ENCODE results near the gene ARHGAP6.

- TF ChIP-seq, protein P1, sequence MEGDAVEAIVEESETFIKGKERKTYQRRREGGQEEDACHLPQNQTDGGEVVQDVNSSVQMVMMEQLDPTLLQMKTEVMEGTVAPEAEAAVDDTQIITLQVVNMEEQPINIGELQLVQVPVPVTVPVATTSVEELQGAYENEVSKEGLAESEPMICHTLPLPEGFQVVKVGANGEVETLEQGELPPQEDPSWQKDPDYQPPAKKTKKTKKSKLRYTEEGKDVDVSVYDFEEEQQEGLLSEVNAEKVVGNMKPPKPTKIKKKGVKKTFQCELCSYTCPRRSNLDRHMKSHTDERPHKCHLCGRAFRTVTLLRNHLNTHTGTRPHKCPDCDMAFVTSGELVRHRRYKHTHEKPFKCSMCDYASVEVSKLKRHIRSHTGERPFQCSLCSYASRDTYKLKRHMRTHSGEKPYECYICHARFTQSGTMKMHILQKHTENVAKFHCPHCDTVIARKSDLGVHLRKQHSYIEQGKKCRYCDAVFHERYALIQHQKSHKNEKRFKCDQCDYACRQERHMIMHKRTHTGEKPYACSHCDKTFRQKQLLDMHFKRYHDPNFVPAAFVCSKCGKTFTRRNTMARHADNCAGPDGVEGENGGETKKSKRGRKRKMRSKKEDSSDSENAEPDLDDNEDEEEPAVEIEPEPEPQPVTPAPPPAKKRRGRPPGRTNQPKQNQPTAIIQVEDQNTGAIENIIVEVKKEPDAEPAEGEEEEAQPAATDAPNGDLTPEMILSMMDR (IDR thresholded peaks at IDR 0.05) = no peak
- TF ChIP-seq EP300 (IDR thresholded peaks at IDR 0.05) (no peak), POLR2A (IDR thresholded peaks at IDR 0.05) (no peak)
Measured at GRCh38 chrX:11655282-11656015, 10.3 kb downstream of the ARHGAP6 start.

All from ovary (tissue), 3 donors.